H9 (cell line): Measurements from ENCODE around the gene NUAK2. TPM values are rescaled to one million over a fixed set of nuclear protein-coding genes. Genes with fewer than 3 reads are reported as not detected.

ENCODE experiments used
- DNase-seq: peaks from one replicate; pipeline ENCODE4 v3.0.0-alpha.2; 2017
- H2AFZ ChIP-seq: one replicate; pipeline ENCODE4 v1.6.1; 2013; ENCODE audit warnings: mild to moderate bottlenecking, low read length, control low read depth, moderate library complexity
- H2AK5ac ChIP-seq: 2 replicates; pipeline ENCODE4 v1.6.1; 2013; ENCODE audit warnings: low read length, control low read depth, mixed read lengths; ENCODE audit not compliant: insufficient read length
- H2BK120ac ChIP-seq: one replicate; pipeline ENCODE4 v1.6.1; 2013; ENCODE audit warnings: low read depth, mild to moderate bottlenecking, low read length, control low read depth, inconsistent platforms; ENCODE audit not compliant: poor library complexity, severe bottlenecking
- H2BK12ac ChIP-seq: 2 replicates; pipeline ENCODE4 v1.6.1; 2013; ENCODE audit warnings: low read length, control low read depth, mixed read lengths, low read depth; ENCODE audit not compliant: insufficient read length
- H2BK15ac ChIP-seq: 2 replicates; pipeline ENCODE4 v1.6.1; 2013; ENCODE audit warnings: low read depth, low read length, control low read depth
- H2BK20ac ChIP-seq: one replicate; pipeline ENCODE4 v1.6.1; 2013; ENCODE audit warnings: low read depth, mild to moderate bottlenecking, low read length, control low read depth, inconsistent platforms; ENCODE audit not compliant: poor library complexity, severe bottlenecking
- H2BK5ac ChIP-seq: 2 replicates; pipeline ENCODE4 v1.6.1; 2013; ENCODE audit warnings: low read length, control low read depth, mixed read lengths; ENCODE audit not compliant: insufficient read length
- H3K14ac ChIP-seq: 2 replicates; pipeline ENCODE4 v1.6.1; 2013; ENCODE audit warnings: low read length, control low read depth; ENCODE audit not compliant: insufficient read depth
- H3K18ac ChIP-seq: 2 replicates; pipeline ENCODE4 v1.6.1; 2013; ENCODE audit warnings: low read depth, mild to moderate bottlenecking, mixed read lengths, low read length, control low read depth; ENCODE audit not compliant: insufficient read length
- H3K23ac ChIP-seq: 2 replicates; pipeline ENCODE4 v1.6.1; 2013; ENCODE audit warnings: low read length, control low read depth, mixed read lengths, low read depth; ENCODE audit not compliant: insufficient read length
- H3K23me2 ChIP-seq: 2 replicates; pipeline ENCODE4 v1.6.1; 2013; ENCODE audit warnings: low read depth, mild to moderate bottlenecking, mixed read lengths, low read length, control low read depth; ENCODE audit not compliant: insufficient read length, poor library complexity, severe bottlenecking
- H3K27ac ChIP-seq: 2 replicates; pipeline ENCODE4 v1.5.1; 2013; ENCODE audit warnings: low read length, control low read depth, mixed read lengths, low read depth; ENCODE audit not compliant: insufficient read length
- H3K27me3 ChIP-seq: 2 replicates; pipeline ENCODE4 v1.6.1; 2013; ENCODE audit warnings: low read length, control low read depth, inconsistent platforms; ENCODE audit not compliant: insufficient read depth
- H3K4ac ChIP-seq: 2 replicates; pipeline ENCODE4 v1.6.1; 2013; ENCODE audit warnings: low read depth, mild to moderate bottlenecking, control low read depth, inconsistent platforms, low read length, moderate library complexity
- H3K4me1 ChIP-seq: 2 replicates; pipeline ENCODE4 v1.6.1; 2013; ENCODE audit warnings: low read length, control low read depth, inconsistent platforms; ENCODE audit not compliant: insufficient read depth
- H3K4me2 ChIP-seq: 2 replicates; pipeline ENCODE4 v1.6.1; 2013; ENCODE audit warnings: low read length, control low read depth, mixed read lengths; ENCODE audit not compliant: insufficient read length, insufficient read depth
- H3K56ac ChIP-seq: 2 replicates; pipeline ENCODE4 v1.6.1; 2013; ENCODE audit warnings: low read depth, mild to moderate bottlenecking, mixed read lengths, low read length, control low read depth; ENCODE audit not compliant: insufficient read length
- H3K79me1 ChIP-seq: 2 replicates; pipeline ENCODE4 v1.6.1; 2013; ENCODE audit warnings: low read depth, mild to moderate bottlenecking, moderate library complexity, low read length, control low read depth, inconsistent platforms; ENCODE audit not compliant: insufficient read depth, poor library complexity, severe bottlenecking
- H3K79me2 ChIP-seq: 2 replicates; pipeline ENCODE4 v1.6.1; 2013; ENCODE audit warnings: low read length, control low read depth, inconsistent platforms; ENCODE audit not compliant: insufficient read depth
- H3K9ac ChIP-seq: 2 replicates; pipeline ENCODE4 v1.6.1; 2013; ENCODE audit warnings: low read length, control low read depth, mixed read lengths; ENCODE audit not compliant: insufficient read length; ENCODE audit errors: extremely low read depth
- H3K9me3 ChIP-seq: one replicate; pipeline ENCODE4 v1.6.1; 2013; ENCODE audit warnings: low read depth, low read length, inconsistent platforms; ENCODE audit not compliant: control insufficient read depth
- H3T11ph ChIP-seq: one replicate; pipeline ENCODE4 v1.6.1; 2013; ENCODE audit warnings: mild to moderate bottlenecking, low read length, control low read depth, inconsistent platforms
- H4K20me1 ChIP-seq: one replicate; pipeline ENCODE4 v1.6.1; 2013; ENCODE audit not compliant: control insufficient read depth, insufficient read length, insufficient read depth
- H4K5ac ChIP-seq: 2 replicates; pipeline ENCODE4 v1.6.1; 2013; ENCODE audit warnings: low read depth, mild to moderate bottlenecking, mixed read lengths, low read length, control low read depth; ENCODE audit not compliant: insufficient read length
- H4K8ac ChIP-seq: replicated peaks from 2 replicates; pipeline ENCODE4 v1.6.1; 2013; ENCODE audit warnings: low read length, control low read depth, mixed read lengths, low read depth; ENCODE audit not compliant: insufficient read length
- H4K91ac ChIP-seq: 2 replicates; pipeline ENCODE4 v1.6.1; 2013; ENCODE audit warnings: low read depth, mild to moderate bottlenecking, moderate library complexity, mixed read lengths, low read length, control low read depth; ENCODE audit not compliant: insufficient read length
- H3K27ac Mint-ChIP-seq, 3 experiments: 2 replicates in 2 of 3; 3 replicates in 1 of 3; pipeline ENCODE4 v1.8.0; 2020 to 2021; ENCODE audit warnings: mixed read lengths in 3 of 3, mild to moderate bottlenecking in 1 of 3, moderate library complexity in 1 of 3
- H3K27me3 Mint-ChIP-seq: 2 replicates; pipeline ENCODE4 v1.8.0; 2021; ENCODE audit warnings: low read depth, mild to moderate bottlenecking, moderate library complexity, mixed read lengths
- H3K36me3 Mint-ChIP-seq, 3 experiments: 2 replicates in 2 of 3; 3 replicates in 1 of 3; pipeline ENCODE4 v1.8.0; 2020 to 2021; ENCODE audit warnings: low read depth in 3 of 3, mixed read lengths in 3 of 3; ENCODE audit not compliant: insufficient read depth in 1 of 3
- H3K4me1 Mint-ChIP-seq, 2 experiments: 2 replicates each; pipeline ENCODE4 v1.8.0; 2020; ENCODE audit warnings: mixed read lengths in 2 of 2
- H3K4me3 Mint-ChIP-seq, 2 experiments: 2 replicates in 1 of 2; 3 replicates in 1 of 2; pipeline ENCODE4 v1.8.0; 2020 to 2021; ENCODE audit warnings: mild to moderate bottlenecking in 2 of 2, mixed read lengths in 2 of 2, moderate library complexity in 1 of 2
- H3K9me3 Mint-ChIP-seq, 2 experiments: 2 replicates in 1 of 2; 3 replicates in 1 of 2; pipeline ENCODE4 v1.8.0; 2020; ENCODE audit warnings: mild to moderate bottlenecking in 2 of 2, mixed read lengths in 2 of 2, moderate library complexity in 1 of 2
- CTCF ChIP-seq: fragments of 200-600 bp; sonication (generic); conservative IDR thresholded peaks from 3 replicates; pipeline ENCODE4 v1.8.0; 2021; ENCODE audit warnings: antibody characterized with exemption, mild to moderate bottlenecking
- WGBS: extraction: QIAGEN DNeasy Blood & Tissue Kit; methylation state at CpG from one replicate; pipeline ENCODE4 v1.1.7; 2013; ENCODE audit warnings: missing lambda C conversion rate, low lambda C conversion rate, mixed read lengths; ENCODE audit not compliant: insufficient read length; ENCODE audit errors: extremely low coverage; 5-methylcytosine and 5-hydroxymethylcytosine counted together
- total RNA-seq: library from RNA; stranded (reverse); gene quantifications from 2 replicates; pipeline ENCODE4 v1.2.1, GENCODE V29; 2021

NUAK2 gene
- total RNA-seq, 1 experiment from 2014 or later = 15.4 TPM

- H2BK20ac ChIP-seq = no peak overlapping the region
- no CpG with 5 or more reads among the region's 19 CpGs for WGBS
- H3K79me2 ChIP-seq = no peaks in the 10 kb centered on the region
- H3K4me1 ChIP-seq = peaks cover 5% of the 10 kb centered on the region; the same call in 1 of the 2 replicates
- Mint-ChIP-seq H3K27me3 (no peaks in the 10 kb centered on the region), H3K9me3 (no peaks in the 10 kb centered on the region; a peak in 1 of 5 replicates), H3K4me1 (peaks cover 33 to 43% of the 10 kb centered on the region in 2 experiments), H3K27ac (peak overlapping the region; percentile 35 to 92 (median 81); a peak in 4 of 7 replicates), H3K4me3 (no peak overlapping the region), H3K36me3 (peaks cover 45 to 68% (median 68%) of the 10 kb centered on the region in 3 experiments)
- H4K8ac ChIP-seq = no peak overlapping the region
- H2AK5ac ChIP-seq = no peak overlapping the region
- H3K27ac ChIP-seq = no peak overlapping the region
- H3K56ac ChIP-seq = no peak overlapping the region
- H2AFZ ChIP-seq = no peak overlapping the region
- H4K20me1 ChIP-seq = no peaks in the 10 kb centered on the region
- no peaks in the 10 kb centered on the region for H3K9me3 ChIP-seq
- no peak overlapping the region for H3K9ac ChIP-seq
- DNase-seq = no peak
- no peak overlapping the region for H4K91ac ChIP-seq
- no peak overlapping the region for H3T11ph ChIP-seq
- H4K5ac ChIP-seq = no peak overlapping the region
- TF ChIP-seq CTCF = no peak
- H2BK5ac ChIP-seq = no peak overlapping the region
- no peak overlapping the region for H2BK15ac ChIP-seq
- no peak overlapping the region for H3K4ac ChIP-seq
- H3K18ac ChIP-seq = no peak overlapping the region
- no peak overlapping the region for H3K4me2 ChIP-seq
- no peak overlapping the region for H3K14ac ChIP-seq
- peaks cover 5% of the 10 kb centered on the region for H3K23me2 ChIP-seq
- H2BK12ac ChIP-seq = no peak overlapping the region
- H3K23ac ChIP-seq = no peak overlapping the region
- H3K27me3 ChIP-seq = no peaks in the 10 kb centered on the region
- no peaks in the 10 kb centered on the region for H3K79me1 ChIP-seq
- no peak overlapping the region for H2BK120ac ChIP-seq
These were observed 17.4 kb downstream of the NUAK2 start for GRCh38 chr1:205304046-205304694.
